ENCODE data around the gene NOP53. TPM values are rescaled to one million over a fixed set of nuclear protein-coding genes. Genes with fewer than 3 reads are reported as not detected.
A peak's percentile ranks its signal among the peaks of the same experiment; 100 is the strongest.
"Not testable (repeated sequence)": the region's sequence is repeated elsewhere in the genome, so short reads cannot be mapped to it uniquely, and the experiment has no call there.

NOP53 gene
- total and polyA plus RNA-seq, 2 of the 8 experiments (the other 6 are each of a cell fraction or from before 2014, with no cell fraction given), result 107 to 245 TPM

DNA sequence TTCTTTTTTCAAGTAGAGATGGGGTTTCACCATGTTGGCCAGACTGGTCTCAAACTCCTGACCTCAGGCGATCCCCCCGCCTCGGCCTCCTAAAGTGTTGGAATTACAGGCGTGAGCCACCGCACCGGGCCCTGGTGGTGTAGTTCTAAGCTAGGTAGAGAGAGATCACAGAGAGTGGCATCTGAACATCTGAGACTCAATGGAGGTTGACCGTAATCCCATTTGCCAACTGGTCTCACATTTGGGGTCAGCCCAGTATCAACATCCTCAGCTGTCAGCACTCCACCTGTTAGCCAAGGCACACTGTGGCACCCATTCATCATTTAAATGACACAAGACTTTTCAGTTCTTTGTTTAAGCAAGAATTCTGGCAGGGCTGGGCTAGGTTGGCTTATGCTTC, 41.2 kb downstream of the NOP53 start (continued):
- TF ChIP-seq POLR2AphosphoS5 (IDR thresholded peaks at IDR 0.05; ENCODE audit: low read depth, low read length) (no peak), EGR1 (IDR thresholded peaks at IDR 0.05; ENCODE audit: borderline replicate concordance, low read depth, low read length) (no peak), TAF1 (IDR thresholded peaks at IDR 0.05; ENCODE audit: low read depth, low read length) (no peak), CEBPB (IDR thresholded peaks at IDR 0.05; ENCODE audit: low read depth, low read length) (no peak)
- TF ChIP-seq, protein P1, sequence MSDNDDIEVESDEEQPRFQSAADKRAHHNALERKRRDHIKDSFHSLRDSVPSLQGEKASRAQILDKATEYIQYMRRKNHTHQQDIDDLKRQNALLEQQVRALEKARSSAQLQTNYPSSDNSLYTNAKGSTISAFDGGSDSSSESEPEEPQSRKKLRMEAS (IDR thresholded peaks at IDR 0.05), result no peak

DNA sequence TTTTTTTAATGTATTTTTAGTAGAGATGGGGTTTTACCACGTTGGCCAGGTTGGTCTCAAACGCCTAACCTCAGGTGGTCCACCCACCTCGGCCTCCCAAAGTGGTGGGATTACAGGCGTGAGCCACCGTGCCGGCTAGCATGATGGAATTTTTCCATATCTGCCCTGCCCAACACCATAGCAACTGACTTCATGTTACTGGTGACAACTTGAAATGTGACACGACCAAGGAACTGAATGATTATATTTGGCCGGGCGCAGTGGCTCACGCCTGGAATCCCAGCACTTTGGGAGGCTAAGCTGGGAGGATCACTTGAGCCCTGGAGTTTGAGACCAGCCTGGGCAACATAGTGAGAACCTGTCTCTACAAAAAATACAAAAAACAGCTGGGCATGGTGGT, 42.0 kb downstream of the NOP53 start:
- Histone ChIP-seq H3K36me3 (ENCODE audit: control insufficient read depth in 2 of 4, insufficient read depth in 4 of 4, low read length in 3 of 4) (peaks cover 10 to 29% (median 23%) of the 10 kb centered on the region in 4 experiments; a peak in 6 of 8 replicates), H2BK20ac (ENCODE audit: low read length) (0 out of 2 replicates have a peak overlapping the region, but pooled peaks have one; percentile 48)
- H2AK5ac ChIP-seq (ENCODE audit: low read depth, low read length); H3K23ac ChIP-seq (ENCODE audit: insufficient read length); H2AFZ ChIP-seq (ENCODE audit: low read length); H3K14ac ChIP-seq (ENCODE audit: insufficient read length); FAIRE-seq; H3K23me2 ChIP-seq (ENCODE audit: low read depth, low read length); H3K79me1 ChIP-seq (ENCODE audit: low read depth, low read length); H3K27me3 ChIP-seq (replicated peaks in 1 of 4; ENCODE audit: control insufficient read depth in 3 of 4, extremely low read depth in 1 of 4, insufficient read depth in 3 of 4, low read length in 3 of 4); H2BK12ac ChIP-seq (ENCODE audit: low read depth, low read length); H3K18ac ChIP-seq (ENCODE audit: extremely low read depth, low read length); H2BK5ac ChIP-seq (ENCODE audit: low read depth, low read length); H3K9ac ChIP-seq (replicated peaks in 1 of 4; ENCODE audit: extremely low read depth in 1 of 4, low read depth in 3 of 4, low read length in 3 of 4); H3K27ac ChIP-seq (ENCODE audit: low read depth, low read length); H2BK120ac ChIP-seq (replicated peaks; ENCODE audit: low read depth, low read length); H3K4me2 ChIP-seq (ENCODE audit: insufficient read depth in 1 of 2, low read depth in 2 of 2, low read length in 2 of 2); H3K79me2 ChIP-seq (ENCODE audit: control insufficient read depth in 1 of 2, insufficient read depth in 2 of 2, low read length in 2 of 2); H4K5ac ChIP-seq (ENCODE audit: insufficient read length, low read depth, low read length); DNase-seq (ENCODE audit: low read depth in 1 of 2, low spot score in 2 of 2); H3K56ac ChIP-seq (replicated peaks; ENCODE audit: insufficient read length, low read depth, low read length); H4K91ac ChIP-seq (replicated peaks; ENCODE audit: insufficient read length, low read length); H3K4ac ChIP-seq (replicated peaks; ENCODE audit: insufficient read length, low read depth, low read length); H3K4me3 ChIP-seq (ENCODE audit: extremely low read depth in 1 of 4, insufficient read depth in 2 of 4, low read depth in 3 of 4, low read length in 4 of 4); H3K4me1 ChIP-seq (replicated peaks in 1 of 4; ENCODE audit: control insufficient read depth in 3 of 4, insufficient read depth in 4 of 4, low read length in 3 of 4); H2BK15ac ChIP-seq (ENCODE audit: low read length); H4K8ac ChIP-seq (ENCODE audit: extremely low read depth, insufficient read depth, low read length); H3K9me3 ChIP-seq (ENCODE audit: insufficient read depth in 2 of 2, low read depth in 1 of 2, low read length in 1 of 2); H4K20me1 ChIP-seq (replicated peaks in 1 of 2; ENCODE audit: control insufficient read depth in 1 of 2, insufficient read depth in 2 of 2, low read length in 2 of 2): not testable (repeated sequence)
- CTCF ChIA-PET (ENCODE audit: partially characterized antibody), result interaction anchor here (0.7 to 7.7 kb wide), 8 partner anchors 7 to 235 kb away, joined by 3 to 150 read pairs (median 5); partner anchors contain the start of gene EHD2
- 89% methylated on average over 10 of the region's 10 CpGs; no CpG with 5 or more reads in 1 of the 2 experiments for WGBS, 2 experiments (ENCODE audit: extremely low coverage in 1 of 2, insufficient coverage in 1 of 2, insufficient read length in 1 of 2, insufficient replicate concordance in 2 of 2, low coverage in 1 of 2, low lambda C conversion rate in 2 of 2, missing lambda C conversion rate in 1 of 2)
- POLR2A ChIA-PET (ENCODE audit: partially characterized antibody), result interaction anchor here (2.9 to 5.1 kb wide), 5 partner anchors 9 to 61 kb away, joined by 7 to 46 read pairs (median 23); partner anchors contain the start of gene SELENOW
